ENCODE measurements around the gene RASGRP2. TPM values are rescaled to one million over a fixed set of nuclear protein-coding genes. Genes with fewer than 3 reads are reported as not detected.

RASGRP2 gene
- total RNA-seq, 3 donors from 2014 or later, result 10.0 to 12.5 (median 11.5) TPM

- Histone ChIP-seq H3K4me3 (no peak overlapping the region), H3K9me3 (no peaks in the 10 kb centered on the region), H3K27ac (no peak overlapping the region), H3K4me1 (no peaks in the 10 kb centered on the region), H3K36me3 (no peaks in the 10 kb centered on the region), H3K27me3 (peaks cover 2 to 69% of the 10 kb centered on the region in 2 donors)
- intact Hi-C loops (cut with DNase I; ENCODE audit: low total_unique reads), result no loop called here
- no peak for DNase-seq (ENCODE audit: low spot score in 2 of 2)
- TF ChIP-seq POLR2AphosphoS5 (IDR thresholded peaks at IDR 0.05) (no peak), POLR2A (IDR thresholded peaks at IDR 0.05) (no peak), CTCF (IDR thresholded peaks at IDR 0.05) (no peak)
Measured at GRCh38 chr11:64720640-64721358, 23.1 kb downstream of the RASGRP2 start.

- intact Hi-C loops (cut with DNase I; ENCODE audit: low total_unique reads), result no loop called here
- Histone ChIP-seq H3K27me3 (peaks cover 2 to 75% of the 10 kb centered on the region in 2 donors), H3K4me1 (no peaks in the 10 kb centered on the region), H3K36me3 (no peaks in the 10 kb centered on the region), H3K27ac (no peak overlapping the region), H3K9me3 (no peaks in the 10 kb centered on the region), H3K4me3 (no peak overlapping the region)
- no peak for TF ChIP-seq POLR2AphosphoS5 (IDR thresholded peaks at IDR 0.05)
- TF ChIP-seq POLR2A (IDR thresholded peaks at IDR 0.05), result no peak
- no peak for TF ChIP-seq CTCF (IDR thresholded peaks at IDR 0.05)
- no peak for DNase-seq (ENCODE audit: low spot score in 2 of 2)
Measured at GRCh38 chr11:64720167-64720566, 23.8 kb downstream of the RASGRP2 start.

GRCh38 chr11:64719406-64719805 is 24.5 kb downstream of the RASGRP2 start:
- H3K4me1 ChIP-seq, result no peaks in the 10 kb centered on the region

GRCh38 chr11:64718780-64719124 is 25.2 kb downstream of the RASGRP2 start:
- Histone ChIP-seq H3K4me3 (no peak overlapping the region), H3K27me3 (peaks cover 3 to 89% of the 10 kb centered on the region in 2 donors), H3K4me1 (peaks cover 0 to under 1% of the 10 kb centered on the region in 2 donors), H3K36me3 (no peaks in the 10 kb centered on the region), H3K9me3 (no peaks in the 10 kb centered on the region), H3K27ac (no peak overlapping the region)
- intact Hi-C loops (cut with DNase I; ENCODE audit: low total_unique reads), result no loop called here
- no peak for DNase-seq (ENCODE audit: low spot score in 2 of 2)
- TF ChIP-seq CTCF (IDR thresholded peaks at IDR 0.05) (no peak), POLR2AphosphoS5 (IDR thresholded peaks at IDR 0.05) (no peak), POLR2A (IDR thresholded peaks at IDR 0.05) (no peak)

More at GRCh38 chr11:64719406-64719805, 24.5 kb downstream of the RASGRP2 start:
- intact Hi-C loops (cut with DNase I; ENCODE audit: low total_unique reads), result no loop called here
- Histone ChIP-seq H3K4me3 (no peak overlapping the region), H3K9me3 (no peaks in the 10 kb centered on the region), H3K27ac (no peak overlapping the region), H3K27me3 (peaks cover 2 to 82% of the 10 kb centered on the region in 2 donors), H3K36me3 (no peaks in the 10 kb centered on the region)
- TF ChIP-seq POLR2AphosphoS5 (IDR thresholded peaks at IDR 0.05) (no peak), CTCF (IDR thresholded peaks at IDR 0.05) (no peak), POLR2A (IDR thresholded peaks at IDR 0.05) (no peak)
- no peak for DNase-seq (ENCODE audit: low spot score in 2 of 2)

- Histone ChIP-seq H3K4me3 (no peak overlapping the region), H3K36me3 (no peaks in the 10 kb centered on the region), H3K9me3 (no peaks in the 10 kb centered on the region), H3K4me1 (peaks cover 0 to 3% of the 10 kb centered on the region in 2 donors), H3K27me3 (peaks cover 6 to 92% of the 10 kb centered on the region in 2 donors), H3K27ac (no peak overlapping the region)
- intact Hi-C loops (cut with DNase I; ENCODE audit: low total_unique reads), result no loop called here
- no peak for TF ChIP-seq POLR2A (IDR thresholded peaks at IDR 0.05)
- no peak for TF ChIP-seq CTCF (IDR thresholded peaks at IDR 0.05)
- no peak for TF ChIP-seq POLR2AphosphoS5 (IDR thresholded peaks at IDR 0.05)
- DNase-seq (ENCODE audit: low spot score in 2 of 2), result no peak
Measured at GRCh38 chr11:64718084-64718779, 25.7 kb downstream of the RASGRP2 start.
